ELR (cell line): ENCODE results near the gene ATP8B3.
A peak's percentile ranks its signal among the peaks of the same experiment; 100 is the strongest.

Source experiments
- DNase-seq: peaks from one replicate; pipeline ENCODE4 v3.0.0-alpha.2; 2015; ENCODE audit warnings: low read depth

ATP8B3 gene, protein sequence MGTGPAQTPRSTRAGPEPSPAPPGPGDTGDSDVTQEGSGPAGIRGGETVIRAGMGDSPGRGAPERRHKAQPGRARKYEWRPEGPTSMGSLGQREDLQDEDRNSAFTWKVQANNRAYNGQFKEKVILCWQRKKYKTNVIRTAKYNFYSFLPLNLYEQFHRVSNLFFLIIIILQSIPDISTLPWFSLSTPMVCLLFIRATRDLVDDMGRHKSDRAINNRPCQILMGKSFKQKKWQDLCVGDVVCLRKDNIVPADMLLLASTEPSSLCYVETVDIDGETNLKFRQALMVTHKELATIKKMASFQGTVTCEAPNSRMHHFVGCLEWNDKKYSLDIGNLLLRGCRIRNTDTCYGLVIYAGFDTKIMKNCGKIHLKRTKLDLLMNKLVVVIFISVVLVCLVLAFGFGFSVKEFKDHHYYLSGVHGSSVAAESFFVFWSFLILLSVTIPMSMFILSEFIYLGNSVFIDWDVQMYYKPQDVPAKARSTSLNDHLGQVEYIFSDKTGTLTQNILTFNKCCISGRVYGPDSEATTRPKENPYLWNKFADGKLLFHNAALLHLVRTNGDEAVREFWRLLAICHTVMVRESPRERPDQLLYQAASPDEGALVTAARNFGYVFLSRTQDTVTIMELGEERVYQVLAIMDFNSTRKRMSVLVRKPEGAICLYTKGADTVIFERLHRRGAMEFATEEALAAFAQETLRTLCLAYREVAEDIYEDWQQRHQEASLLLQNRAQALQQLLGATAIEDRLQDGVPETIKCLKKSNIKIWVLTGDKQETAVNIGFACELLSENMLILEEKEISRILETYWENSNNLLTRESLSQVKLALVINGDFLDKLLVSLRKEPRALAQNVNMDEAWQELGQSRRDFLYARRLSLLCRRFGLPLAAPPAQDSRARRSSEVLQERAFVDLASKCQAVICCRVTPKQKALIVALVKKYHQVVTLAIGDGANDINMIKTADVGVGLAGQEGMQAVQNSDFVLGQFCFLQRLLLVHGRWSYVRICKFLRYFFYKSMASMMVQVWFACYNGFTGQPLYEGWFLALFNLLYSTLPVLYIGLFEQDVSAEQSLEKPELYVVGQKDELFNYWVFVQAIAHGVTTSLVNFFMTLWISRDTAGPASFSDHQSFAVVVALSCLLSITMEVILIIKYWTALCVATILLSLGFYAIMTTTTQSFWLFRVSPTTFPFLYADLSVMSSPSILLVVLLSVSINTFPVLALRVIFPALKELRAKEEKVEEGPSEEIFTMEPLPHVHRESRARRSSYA (N-terminal part only)

GRCh38 chr19:1811942-1812425 lies at the start of gene ATP8B3:
ATP8B3 (minus strand) TSS chr19:1812276; CDS start chr19:1811736, 540 bp downstream.
- DNase-seq = no peak

GRCh38 chr19:1861599-1862031 lies 49.5 kb upstream of the ATP8B3 start:
- peak; percentile 53 for DNase-seq

GRCh38 chr19:1860821-1861598 lies 48.9 kb upstream of the ATP8B3 start:
- DNase-seq = no peak

GRCh38 chr19:1860042-1860775 lies 48.1 kb upstream of the ATP8B3 start:
- DNase-seq = peak; percentile 75

GRCh38 chr19:1859331-1859781 lies 47.3 kb upstream of the ATP8B3 start:
- no peak for DNase-seq

DNA sequence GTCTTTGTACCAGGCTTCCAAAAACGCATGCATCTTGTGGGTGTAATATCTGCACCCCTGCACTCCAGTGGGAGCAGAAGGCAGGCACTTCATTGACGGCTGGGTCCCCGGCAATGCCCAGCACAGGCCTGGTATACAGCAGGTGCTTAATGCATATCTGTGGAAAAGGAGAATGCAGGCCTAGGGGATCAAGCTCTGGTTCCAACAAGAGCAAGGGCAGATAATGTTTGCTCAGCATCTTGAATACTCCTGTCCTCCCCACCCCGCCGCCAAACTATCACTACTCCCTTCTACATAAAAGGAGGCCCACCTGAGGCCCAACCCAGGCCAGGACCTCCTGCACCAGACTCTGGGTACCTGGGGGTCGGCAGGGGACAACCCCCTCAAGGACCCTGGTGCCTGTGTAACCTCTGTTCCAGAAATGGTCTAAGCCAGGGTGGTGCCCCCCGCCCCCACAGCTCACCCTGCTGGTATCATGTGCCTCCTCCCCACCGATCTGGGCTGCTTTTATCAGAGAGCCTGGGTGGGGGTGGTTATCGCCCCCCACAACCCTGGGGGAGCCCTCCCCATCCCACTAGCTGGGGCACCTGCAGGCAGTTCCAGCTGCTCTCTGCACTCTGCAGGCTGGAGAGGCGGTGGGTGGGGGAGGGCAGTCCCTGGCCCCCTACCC lies 46.5 kb upstream of the ATP8B3 start:
- no peak for DNase-seq

DNA sequence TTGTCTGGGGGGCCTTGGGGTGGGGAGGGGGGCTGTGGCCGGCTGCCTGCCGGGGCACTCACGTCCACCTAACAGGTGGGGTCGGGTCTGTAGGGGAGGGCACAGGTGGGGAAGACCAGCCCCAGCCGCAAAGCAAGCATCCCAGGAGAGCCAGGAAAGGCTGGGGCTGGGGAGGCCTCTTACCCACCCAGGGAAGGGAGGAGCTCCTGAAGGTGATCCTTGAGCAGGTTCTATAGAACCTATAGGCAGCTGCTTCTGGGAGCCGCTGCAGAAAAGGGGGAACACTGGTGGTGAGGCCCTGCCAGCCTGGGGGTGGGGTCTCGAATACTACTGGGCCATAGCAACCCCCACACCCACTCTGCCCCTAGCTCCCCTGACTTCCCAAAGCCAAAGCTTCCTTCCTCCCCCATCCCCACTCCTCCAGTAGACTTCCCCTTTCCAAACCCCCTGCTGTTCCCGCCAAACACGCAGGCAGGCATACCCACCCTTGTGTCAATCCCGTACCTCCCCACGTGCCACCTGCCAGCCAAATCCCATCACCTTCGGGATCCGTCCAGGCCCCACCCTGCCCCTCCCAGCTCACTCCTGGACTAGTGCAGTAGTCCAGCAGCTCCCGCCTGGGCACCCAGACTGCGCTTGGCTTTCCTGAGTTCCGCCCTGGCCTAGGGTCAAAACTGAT lies 45.7 kb upstream of the ATP8B3 start:
- DNase-seq = no peak

DNA sequence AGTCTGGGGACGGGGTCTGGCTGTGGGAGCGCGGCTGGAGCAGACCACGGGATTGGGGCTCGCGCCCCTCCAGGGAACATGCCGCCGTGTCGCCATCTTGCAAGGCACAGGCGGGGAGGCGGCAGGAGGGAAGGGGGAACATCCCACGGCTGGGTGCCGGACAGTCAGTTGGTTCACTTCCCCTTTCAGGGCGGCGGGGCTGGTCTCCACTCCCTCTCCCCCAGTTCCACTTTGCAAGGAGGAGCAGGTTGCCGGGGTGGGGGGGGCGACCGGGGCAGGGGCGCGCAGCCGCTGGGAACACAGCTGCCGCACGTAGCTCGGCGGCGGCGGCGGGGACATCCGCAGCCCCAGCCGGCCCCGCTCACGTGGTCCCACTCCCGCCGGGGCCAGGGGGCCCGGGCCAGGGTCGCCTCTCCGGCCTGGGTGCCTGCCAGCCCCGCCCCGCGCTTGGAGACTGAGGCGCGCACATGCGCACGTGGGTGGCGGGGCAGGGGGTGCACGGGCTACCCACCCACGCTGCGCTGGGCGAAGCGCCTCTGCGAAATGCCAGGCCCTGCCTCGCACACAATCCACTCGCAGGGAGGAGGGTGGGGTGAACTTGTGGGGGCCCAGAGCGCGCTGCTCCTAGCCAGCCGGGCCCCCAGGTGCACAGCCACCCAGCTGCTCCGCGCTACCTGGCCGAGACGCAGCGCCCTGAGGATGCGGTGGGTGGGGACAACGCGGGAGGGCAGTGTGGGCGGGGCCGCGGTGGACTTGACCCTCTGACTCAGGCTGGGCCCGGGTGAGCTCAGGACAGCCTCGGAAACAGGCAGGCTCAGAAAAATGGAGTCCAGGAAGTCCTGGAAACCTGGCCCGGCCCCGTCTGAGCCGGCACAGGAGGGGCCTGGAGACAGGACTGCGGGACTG lies 44.9 kb upstream of the ATP8B3 start:
- peak; percentile 96 for DNase-seq

DNA sequence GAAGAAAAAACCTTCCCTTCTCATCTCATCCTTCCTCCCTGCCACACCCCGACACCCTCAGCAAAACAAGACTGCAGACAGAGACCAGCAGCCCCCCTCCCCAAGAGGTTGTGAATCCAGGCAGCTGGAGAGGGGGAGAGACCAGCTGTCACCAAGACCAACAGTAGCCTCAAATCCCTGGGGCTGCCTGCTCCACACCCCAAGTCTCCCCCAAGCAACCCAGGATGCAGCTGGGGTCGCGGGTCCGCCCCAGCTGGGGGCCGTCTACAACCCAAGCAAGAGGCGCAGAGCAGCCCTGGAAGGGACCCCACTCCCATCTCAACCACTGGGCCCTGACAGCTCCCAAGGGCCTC lies 44.2 kb upstream of the ATP8B3 start:
- no peak for DNase-seq

DNA sequence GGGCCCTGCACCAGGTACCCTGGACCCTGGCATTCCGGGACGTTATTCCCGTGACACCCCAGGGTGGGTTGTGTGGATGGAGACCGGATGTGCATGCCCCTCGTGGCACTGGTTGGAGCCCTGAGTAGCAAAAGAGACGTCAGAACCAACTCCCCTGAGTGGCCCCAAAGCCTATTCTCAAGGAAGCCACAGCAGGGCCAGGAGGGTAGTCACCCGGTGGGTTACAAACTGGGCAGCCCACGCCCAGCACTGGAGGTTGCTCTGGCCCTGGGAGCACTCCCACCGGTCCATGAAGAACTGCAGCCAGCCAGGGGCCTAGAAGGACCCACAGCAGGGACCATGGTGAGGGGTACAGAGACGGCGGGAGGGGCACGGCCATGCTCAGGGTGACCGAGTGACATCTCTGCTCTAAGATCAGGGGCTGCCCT lies 43.8 kb upstream of the ATP8B3 start:
- peak; percentile 47 for DNase-seq

GRCh38 chr19:1855040-1855827 lies 43.2 kb upstream of the ATP8B3 start:
- DNase-seq = peak; percentile 91

GRCh38 chr19:1854542-1855039 lies 42.5 kb upstream of the ATP8B3 start:
- no peak for DNase-seq

DNA sequence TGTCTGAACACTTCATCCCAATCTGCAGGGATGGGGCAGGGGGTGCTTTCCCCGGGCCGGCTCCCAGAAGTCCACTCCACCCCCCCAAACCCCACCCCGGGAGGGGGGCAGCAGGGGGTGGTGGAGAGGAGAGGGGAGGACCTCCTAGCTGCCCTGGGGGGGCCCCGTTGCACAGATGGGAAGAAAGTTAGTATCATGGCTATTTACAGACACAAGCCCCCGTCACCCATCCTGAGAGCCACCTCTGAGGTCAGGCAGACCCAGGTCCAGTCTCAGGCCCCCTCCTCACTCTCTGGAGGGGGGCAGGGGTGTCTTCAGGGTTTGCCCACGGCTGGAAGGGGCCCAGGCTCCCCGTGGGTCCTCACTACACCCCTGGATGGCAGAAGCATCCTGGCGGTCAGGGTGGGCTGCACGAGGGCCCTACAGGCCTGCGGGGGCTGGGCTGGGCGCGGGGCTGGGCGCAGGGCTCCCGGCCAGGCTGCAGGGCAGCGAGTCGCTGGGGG lies 42.0 kb upstream of the ATP8B3 start:
- DNase-seq = no peak

DNA sequence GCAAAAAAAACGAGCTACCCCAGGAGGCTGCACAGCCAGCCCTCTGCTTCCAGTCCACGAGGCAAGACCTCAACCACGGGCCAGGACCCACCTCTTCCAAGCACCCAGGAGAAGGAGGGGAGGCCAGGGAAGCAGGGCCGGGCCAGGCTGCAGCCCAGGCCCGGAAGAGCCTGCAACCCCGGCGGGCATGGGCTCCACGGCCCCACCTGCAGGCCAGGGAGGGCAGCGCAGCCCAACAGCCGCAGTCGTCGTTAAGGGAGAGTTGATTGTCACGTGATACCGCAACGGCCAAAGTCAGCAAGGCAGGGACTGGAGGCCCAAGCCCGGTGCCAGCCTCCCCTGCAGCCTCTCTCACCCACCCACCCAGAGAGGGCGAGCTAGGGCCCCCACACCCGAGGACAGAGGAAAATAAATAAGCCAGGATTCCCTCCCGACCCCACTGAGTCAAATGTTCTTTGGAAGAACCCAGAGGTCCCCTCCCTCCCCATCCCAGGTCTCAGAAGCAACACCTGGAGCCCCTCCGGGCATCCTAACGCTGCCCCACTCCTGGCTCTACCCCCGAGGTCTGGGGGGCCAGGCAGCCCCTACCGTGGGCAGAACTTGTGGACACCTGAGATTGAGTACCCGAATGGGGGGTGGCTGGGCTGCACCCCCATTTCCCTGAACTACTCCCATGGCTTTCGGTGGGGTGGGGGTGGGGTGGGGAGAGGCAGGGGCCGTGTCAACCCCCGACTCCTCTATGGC lies 41.4 kb upstream of the ATP8B3 start:
- peak; percentile 82 for DNase-seq

GRCh38 chr19:1852581-1853128 lies 40.6 kb upstream of the ATP8B3 start:
- DNase-seq = no peak
